ENCODE data around the gene IL24.
A peak's percentile ranks its signal among the peaks of the same experiment; 100 is the strongest.

Gene IL24

GRCh38 chr1:206945779-206946178 is 48.5 kb downstream of the IL24 start:
- Histone ChIP-seq H3K4me3 (no peak overlapping the region), H3K27ac (no peak overlapping the region)

DNA sequence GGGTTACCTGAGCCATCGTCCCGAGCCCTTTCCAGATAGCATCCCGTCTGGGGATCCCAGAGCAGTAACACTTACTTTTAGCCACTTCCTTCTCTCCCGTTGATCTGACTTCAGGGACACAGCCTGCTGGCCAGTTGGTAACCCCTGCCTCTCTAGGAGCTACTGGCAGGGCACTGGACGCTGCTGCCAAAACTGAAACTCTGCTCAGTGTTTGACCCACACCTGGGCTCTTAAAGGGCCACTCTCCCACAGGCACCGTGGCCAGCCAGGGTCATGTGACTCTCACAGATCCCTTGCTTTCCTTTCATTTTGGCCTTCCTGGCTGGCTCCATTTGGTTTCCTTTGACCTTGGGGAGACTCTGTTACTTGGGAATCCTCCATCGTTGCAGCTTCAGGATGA is 49.0 kb downstream of the IL24 start, which contains the start of gene PIGR:
PIGR (minus strand) TSS at position 206 of the 400 bp plus-strand sequence. CDS start 5,935 bp downstream, outside the sequence.
- Histone ChIP-seq H3K27ac (no peak within 1 kb of the TSS), H3K4me3 (no peak within 1 kb of the TSS)

DNA sequence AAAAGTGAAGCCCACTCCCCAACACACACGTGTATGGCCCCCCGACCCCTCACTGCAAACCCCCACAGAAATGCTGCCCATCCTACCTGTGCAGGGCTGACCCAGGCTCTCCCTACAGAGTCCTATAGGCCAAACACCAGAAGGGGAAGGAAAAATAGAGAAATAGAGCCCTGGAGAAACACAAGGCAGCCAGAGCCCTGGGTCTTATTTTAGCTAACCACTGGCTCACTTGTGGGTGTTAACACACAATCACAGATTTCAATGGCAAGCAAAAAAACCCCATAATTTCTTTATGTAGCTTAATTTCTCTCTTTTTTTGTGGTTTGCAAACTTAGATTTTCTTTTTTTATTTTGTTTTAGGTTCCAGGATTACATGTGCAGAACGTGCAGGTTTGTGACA is 50.0 kb downstream of the IL24 start:
- Histone ChIP-seq H3K4me3 (no peak overlapping the region), H3K27ac (no peak overlapping the region)

DNA sequence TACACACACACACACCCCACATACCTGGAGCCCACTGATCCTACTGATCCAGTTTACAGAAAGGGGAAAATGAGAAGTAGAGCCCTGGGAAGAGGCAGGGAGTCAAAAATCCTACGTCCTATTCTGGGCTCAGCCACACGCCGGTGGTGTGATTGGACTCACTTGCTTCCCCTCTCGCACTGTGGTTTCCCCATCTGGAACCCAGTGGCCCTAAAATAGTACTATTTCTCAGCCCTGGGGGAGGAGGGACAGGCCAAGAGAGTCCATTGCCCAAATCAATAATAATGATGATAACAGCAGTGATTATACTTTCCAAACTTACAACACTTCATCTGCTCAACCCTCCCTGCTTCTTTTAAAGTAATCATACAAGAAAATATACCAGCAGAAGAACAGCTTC is 52.0 kb downstream of the IL24 start:
- no peak overlapping the region for H3K27ac ChIP-seq
- H3K4me3 ChIP-seq = no peak overlapping the region

- no peak overlapping the region for H3K4me3 ChIP-seq
- no peak overlapping the region for H3K27ac ChIP-seq
These were observed 52.4 kb downstream of the IL24 start for GRCh38 chr1:206949641-206950040.

GRCh38 chr1:206951318-206952100 is 54.3 kb downstream of the IL24 start:
- Histone ChIP-seq H3K4me3 (no peak overlapping the region), H3K27ac (no peak overlapping the region)

DNA sequence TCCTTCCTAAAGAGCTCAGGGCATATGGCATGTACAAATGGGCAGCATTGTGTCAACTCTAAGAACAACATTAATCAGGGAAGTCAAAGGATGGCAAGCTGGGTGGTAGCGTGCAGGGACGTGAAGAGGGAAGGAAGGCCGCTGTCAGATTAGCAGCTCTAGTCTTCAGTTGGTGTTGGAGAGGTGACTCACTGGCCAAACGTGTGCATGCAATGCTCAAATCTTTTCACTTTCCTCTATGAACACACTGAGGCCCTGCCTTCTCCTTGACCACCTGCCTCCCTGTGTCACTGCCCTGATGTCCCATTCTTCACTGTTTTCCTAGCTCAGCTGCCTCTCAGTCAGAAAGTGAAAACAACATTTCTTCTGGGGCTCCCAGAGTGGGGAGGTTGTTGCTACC is 54.9 kb downstream of the IL24 start:
- H3K27ac ChIP-seq = no peak overlapping the region
- H3K4me3 ChIP-seq = no peak overlapping the region

DNA sequence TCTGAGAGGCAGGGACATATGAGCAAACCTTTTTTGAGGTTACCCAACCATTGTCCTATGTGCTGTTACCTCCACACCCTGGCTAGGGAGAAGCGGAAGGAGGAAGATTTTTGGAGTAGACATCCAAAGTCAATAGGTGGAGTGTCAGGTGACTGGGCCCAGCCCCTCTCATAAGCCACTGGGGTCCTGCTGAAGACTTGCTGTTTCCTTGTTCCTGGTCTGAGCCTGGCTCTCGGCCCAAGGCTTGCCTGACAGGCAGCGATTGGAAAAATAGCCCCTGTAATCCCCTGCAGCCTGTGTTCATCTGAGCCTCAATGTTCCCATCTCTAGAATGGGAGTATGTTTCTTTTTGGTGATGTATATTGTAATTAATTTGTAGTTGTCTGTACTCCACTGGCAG is 55.9 kb downstream of the IL24 start:
- peak overlapping the region in 1 of 21 experiments; percentile 8 for H3K27ac ChIP-seq
- H3K4me3 ChIP-seq = no peak overlapping the region

- peak overlapping the region in 1 of 21 experiments; percentile 8 for H3K27ac ChIP-seq
- no peak overlapping the region for H3K4me3 ChIP-seq
These were observed 56.4 kb downstream of the IL24 start for GRCh38 chr1:206953626-206954025.

Measured in skin epidermis (tissue), 12 donors.